ENCODE data around the gene ROPN1L.

ROPN1L gene

GRCh38 chr5:10482791-10483530 is 41.3 kb downstream of the ROPN1L start:
- no peak for TF ChIP-seq EZH2phosphoT487 (conservative IDR thresholded peaks at IDR 0.05; ENCODE audit: low read length)
- TF ChIP-seq, protein P1, sequence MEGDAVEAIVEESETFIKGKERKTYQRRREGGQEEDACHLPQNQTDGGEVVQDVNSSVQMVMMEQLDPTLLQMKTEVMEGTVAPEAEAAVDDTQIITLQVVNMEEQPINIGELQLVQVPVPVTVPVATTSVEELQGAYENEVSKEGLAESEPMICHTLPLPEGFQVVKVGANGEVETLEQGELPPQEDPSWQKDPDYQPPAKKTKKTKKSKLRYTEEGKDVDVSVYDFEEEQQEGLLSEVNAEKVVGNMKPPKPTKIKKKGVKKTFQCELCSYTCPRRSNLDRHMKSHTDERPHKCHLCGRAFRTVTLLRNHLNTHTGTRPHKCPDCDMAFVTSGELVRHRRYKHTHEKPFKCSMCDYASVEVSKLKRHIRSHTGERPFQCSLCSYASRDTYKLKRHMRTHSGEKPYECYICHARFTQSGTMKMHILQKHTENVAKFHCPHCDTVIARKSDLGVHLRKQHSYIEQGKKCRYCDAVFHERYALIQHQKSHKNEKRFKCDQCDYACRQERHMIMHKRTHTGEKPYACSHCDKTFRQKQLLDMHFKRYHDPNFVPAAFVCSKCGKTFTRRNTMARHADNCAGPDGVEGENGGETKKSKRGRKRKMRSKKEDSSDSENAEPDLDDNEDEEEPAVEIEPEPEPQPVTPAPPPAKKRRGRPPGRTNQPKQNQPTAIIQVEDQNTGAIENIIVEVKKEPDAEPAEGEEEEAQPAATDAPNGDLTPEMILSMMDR (IDR thresholded peaks at IDR 0.05; ENCODE audit: insufficient read depth, low read length, poor library complexity, severe bottlenecking): no peak
- no peaks in the 10 kb centered on the region for H3K9me3 ChIP-seq (ENCODE audit: insufficient read depth, low read length)
- no peak overlapping the region for H3K4me2 ChIP-seq (ENCODE audit: low read depth, low read length, poor library complexity, severe bottlenecking)
- no peaks in the 10 kb centered on the region for H4K20me1 ChIP-seq (ENCODE audit: low read depth, low read length)
- H3K27ac ChIP-seq (ENCODE audit: low read depth, low read length): no peak overlapping the region
- no peaks in the 10 kb centered on the region for H3K79me2 ChIP-seq (ENCODE audit: insufficient read depth, low read length)
- H3K27me3 ChIP-seq (ENCODE audit: low read length): no peaks in the 10 kb centered on the region
- H3K9me2 ChIP-seq (replicated peaks; ENCODE audit: insufficient read depth, low read length): no peaks in the 10 kb centered on the region
- no peak overlapping the region for H3K4me3 ChIP-seq (ENCODE audit: insufficient read depth, low read length, poor library complexity, severe bottlenecking)
- no peaks in the 10 kb centered on the region for H3F3A ChIP-seq (ENCODE audit: insufficient read depth)
- no peak overlapping the region for H3K9ac ChIP-seq (ENCODE audit: low read length)
- no peak overlapping the region for H2AFZ ChIP-seq (ENCODE audit: low read depth, low read length, severe bottlenecking)
- no peaks in the 10 kb centered on the region for H3K36me3 ChIP-seq (ENCODE audit: low read length)

- H3K9ac ChIP-seq (ENCODE audit: low read length): no peak overlapping the region
- TF ChIP-seq, protein P1 (IDR thresholded peaks at IDR 0.05; ENCODE audit: insufficient read depth, low read length, poor library complexity, severe bottlenecking): no peak
- no peak for TF ChIP-seq EZH2phosphoT487 (conservative IDR thresholded peaks at IDR 0.05; ENCODE audit: low read length)
- no peaks in the 10 kb centered on the region for H4K20me1 ChIP-seq (ENCODE audit: low read depth, low read length)
- 0 out of 2 replicates have a peak, but pooled peaks cover 2% of the 10 kb centered on the region for H3K27me3 ChIP-seq (ENCODE audit: low read length)
- H3K9me2 ChIP-seq (replicated peaks; ENCODE audit: insufficient read depth, low read length): no peaks in the 10 kb centered on the region
- no peak overlapping the region for H3K4me3 ChIP-seq (ENCODE audit: insufficient read depth, low read length, poor library complexity, severe bottlenecking)
- H3K9me3 ChIP-seq (ENCODE audit: insufficient read depth, low read length): no peaks in the 10 kb centered on the region
- no peaks in the 10 kb centered on the region for H3F3A ChIP-seq (ENCODE audit: insufficient read depth)
- H3K36me3 ChIP-seq (ENCODE audit: low read length): no peaks in the 10 kb centered on the region
- no peak overlapping the region for H3K27ac ChIP-seq (ENCODE audit: low read depth, low read length)
- no peak overlapping the region for H2AFZ ChIP-seq (ENCODE audit: low read depth, low read length, severe bottlenecking)
- H3K79me2 ChIP-seq (ENCODE audit: insufficient read depth, low read length): no peaks in the 10 kb centered on the region
- H3K4me2 ChIP-seq (ENCODE audit: low read depth, low read length, poor library complexity, severe bottlenecking): no peak overlapping the region
These were observed 43.1 kb downstream of the ROPN1L start for GRCh38 chr5:10484774-10485141.

DNA sequence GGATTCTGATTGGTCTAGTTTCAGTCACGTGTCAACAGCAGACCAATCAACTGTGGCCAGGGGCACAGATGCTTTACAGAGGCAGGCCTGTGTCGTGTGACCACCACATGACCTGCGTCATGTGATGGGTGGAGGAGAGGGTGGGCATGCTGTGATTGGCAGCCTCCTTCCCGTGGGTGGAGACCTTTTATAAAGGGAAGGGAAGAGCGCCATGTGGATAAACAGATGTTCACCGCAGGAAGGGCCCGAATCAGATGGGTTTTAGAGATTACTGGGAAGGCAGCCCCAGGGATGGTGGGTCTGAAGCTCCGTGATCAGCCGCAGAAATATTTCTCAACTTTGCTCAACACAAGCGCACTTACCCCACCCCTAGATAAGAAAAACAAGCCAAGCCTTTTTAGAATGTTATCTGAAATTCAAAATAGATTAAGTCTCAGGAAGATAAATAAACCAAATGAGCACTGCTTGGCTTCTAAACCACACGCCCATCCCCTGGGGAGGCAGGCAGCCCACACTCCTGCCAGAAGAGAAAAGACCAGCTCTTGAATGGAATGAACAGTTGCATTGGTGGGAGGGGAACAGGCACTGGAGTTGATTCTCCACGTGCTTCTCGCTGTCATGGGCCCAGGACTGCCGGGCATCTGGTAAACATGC is 43.6 kb downstream of the ROPN1L start:
- TF ChIP-seq, protein P1 (IDR thresholded peaks at IDR 0.05; ENCODE audit: insufficient read depth, low read length, poor library complexity, severe bottlenecking): no peak
- TF ChIP-seq EZH2phosphoT487 (conservative IDR thresholded peaks at IDR 0.05; ENCODE audit: low read length): no peak
- H2AFZ ChIP-seq (ENCODE audit: low read depth, low read length, severe bottlenecking): no peak overlapping the region
- H3K4me2 ChIP-seq (ENCODE audit: low read depth, low read length, poor library complexity, severe bottlenecking): no peak overlapping the region
- H3F3A ChIP-seq (ENCODE audit: insufficient read depth): no peaks in the 10 kb centered on the region
- H3K9ac ChIP-seq (ENCODE audit: low read length): no peak overlapping the region
- H3K4me3 ChIP-seq (ENCODE audit: insufficient read depth, low read length, poor library complexity, severe bottlenecking): no peak overlapping the region
- no peak overlapping the region for H3K27ac ChIP-seq (ENCODE audit: low read depth, low read length)
- no peaks in the 10 kb centered on the region for H4K20me1 ChIP-seq (ENCODE audit: low read depth, low read length)
- H3K79me2 ChIP-seq (ENCODE audit: insufficient read depth, low read length): no peaks in the 10 kb centered on the region
- 0 out of 2 replicates have a peak, but pooled peaks cover 2% of the 10 kb centered on the region for H3K27me3 ChIP-seq (ENCODE audit: low read length)
- H3K9me2 ChIP-seq (replicated peaks; ENCODE audit: insufficient read depth, low read length): no peaks in the 10 kb centered on the region
- no peaks in the 10 kb centered on the region for H3K9me3 ChIP-seq (ENCODE audit: insufficient read depth, low read length)
- no peaks in the 10 kb centered on the region for H3K36me3 ChIP-seq (ENCODE audit: low read length)
